ENCODE data around the gene CAMTA1.

CAMTA1 gene

DNA sequence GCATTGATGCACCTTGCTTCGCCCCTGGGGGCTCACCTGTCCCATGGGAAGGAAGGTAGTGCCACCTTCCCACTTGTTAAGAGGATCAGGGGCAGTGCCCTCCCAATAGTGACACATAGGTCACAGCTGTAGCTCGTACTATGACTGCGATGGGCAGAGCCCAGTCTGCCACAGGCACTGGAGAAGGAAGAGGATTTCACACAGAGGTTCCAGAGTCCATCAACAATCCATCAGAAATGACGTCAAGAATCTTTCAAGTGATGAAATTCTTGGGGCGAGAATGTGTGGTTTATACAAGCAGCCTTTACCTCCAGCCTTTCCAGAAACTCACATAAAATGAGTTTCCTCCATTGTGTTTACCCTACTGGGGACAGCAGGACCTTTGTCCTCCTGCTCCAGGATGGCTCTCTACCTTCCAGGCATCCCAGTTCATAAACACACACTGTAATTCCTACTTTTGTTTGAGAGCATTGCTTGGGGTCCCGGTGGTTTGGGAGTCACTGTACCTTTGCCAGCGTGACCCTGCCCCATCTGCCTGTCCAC, 725.2 kb downstream of the CAMTA1 start:
- no peak for DNase-seq

DNA sequence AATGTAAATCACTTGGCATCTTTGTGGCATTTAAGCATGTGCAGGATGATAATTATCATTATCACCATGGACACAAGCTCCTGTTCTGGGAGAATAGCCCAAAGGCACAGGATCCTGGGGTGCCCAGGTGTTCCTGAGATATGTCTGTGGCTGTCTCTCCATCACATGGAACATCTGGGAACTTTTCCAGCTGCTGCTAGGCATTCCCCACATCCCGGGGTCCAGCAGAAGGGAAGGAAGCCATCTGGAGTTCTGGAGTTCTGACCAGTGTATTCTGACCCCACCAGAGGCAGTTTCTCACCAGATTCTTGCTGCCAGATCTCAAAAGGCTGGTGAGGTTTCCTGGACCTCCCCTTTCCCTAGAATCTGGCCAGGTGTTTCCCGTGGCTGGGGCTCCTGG, 726.1 kb downstream of the CAMTA1 start:
- no peak for DNase-seq

DNA sequence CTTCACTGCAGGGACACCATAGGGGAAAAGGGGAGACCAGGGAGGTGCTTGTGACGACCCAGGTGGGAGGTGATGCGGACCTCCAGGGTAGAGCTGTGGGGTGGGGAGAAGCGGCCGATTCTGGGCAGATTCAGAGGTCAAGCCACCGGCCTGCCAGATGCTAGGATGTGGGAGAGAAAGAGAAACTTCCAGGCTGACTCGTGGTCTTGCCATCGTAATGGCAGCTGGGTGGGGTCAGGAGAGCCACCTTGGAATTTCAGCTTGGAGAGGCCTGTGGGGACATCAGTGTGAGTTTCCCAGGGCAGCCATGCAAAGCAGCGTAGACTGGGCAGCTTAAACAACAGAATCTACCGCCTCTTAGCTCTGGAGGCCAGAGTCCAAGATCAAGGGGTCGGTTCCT, 727.8 kb downstream of the CAMTA1 start:
- no peak for DNase-seq

DNA sequence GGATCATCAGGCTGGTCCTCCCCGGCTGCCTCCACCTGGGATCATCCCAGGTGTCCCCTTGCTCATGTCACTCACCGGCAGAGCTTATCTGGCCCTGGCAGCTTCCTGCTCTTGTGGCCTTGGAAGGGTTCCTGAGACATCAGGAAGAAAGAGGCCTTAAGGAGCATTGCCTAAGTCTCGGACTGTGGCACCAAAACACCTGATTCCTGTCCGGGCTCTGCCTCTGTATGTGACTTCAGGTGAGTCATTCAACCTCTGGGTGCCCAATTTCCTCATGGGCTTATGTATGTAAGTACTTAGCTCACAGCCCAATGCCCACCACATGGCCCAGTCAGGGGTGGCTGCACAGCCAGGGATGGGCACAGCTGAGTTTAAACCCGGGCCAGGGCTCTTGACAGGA, 729.9 kb downstream of the CAMTA1 start:
- DNase-seq, result no peak

DNA sequence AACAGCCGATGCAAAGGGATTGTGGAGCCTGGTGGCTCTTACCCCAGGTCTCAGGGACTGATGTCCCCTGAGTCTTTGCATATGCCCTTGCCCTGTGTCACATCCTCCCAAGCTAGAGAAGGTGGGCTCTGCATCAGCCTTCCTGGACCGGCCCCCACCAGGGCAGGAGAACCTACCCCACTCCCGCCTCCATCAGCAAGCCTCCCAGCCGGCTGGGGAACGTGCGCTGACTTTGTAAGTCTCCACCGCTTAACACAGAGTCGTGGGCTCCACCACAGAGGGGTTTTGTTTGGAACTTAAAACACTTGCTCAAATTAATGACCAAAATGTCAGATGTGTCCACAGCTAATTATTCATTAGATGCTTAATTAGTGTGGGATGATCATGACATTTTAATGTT, 730.6 kb downstream of the CAMTA1 start:
- DNase-seq, result no peak

DNA sequence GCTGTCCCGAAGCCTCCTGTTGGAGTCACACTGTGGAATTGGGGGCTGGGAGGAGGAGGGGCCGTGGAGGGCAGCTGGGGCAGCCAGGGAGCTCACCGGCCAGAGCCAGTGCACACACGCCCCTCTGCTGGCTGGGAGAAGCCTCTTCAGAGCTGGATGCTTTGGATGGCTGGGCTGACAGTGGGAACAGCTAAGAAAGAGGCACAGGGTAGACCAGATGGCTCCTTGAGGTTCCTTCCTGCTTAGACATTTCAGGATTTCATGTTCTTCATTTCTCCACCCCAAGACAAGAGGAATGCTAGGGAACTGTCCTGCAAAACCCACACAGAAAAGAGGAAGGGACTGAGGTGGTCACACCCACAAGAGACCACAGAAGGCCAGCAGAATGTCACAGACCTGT, 731.1 kb downstream of the CAMTA1 start:
- DNase-seq, result no peak

DNA sequence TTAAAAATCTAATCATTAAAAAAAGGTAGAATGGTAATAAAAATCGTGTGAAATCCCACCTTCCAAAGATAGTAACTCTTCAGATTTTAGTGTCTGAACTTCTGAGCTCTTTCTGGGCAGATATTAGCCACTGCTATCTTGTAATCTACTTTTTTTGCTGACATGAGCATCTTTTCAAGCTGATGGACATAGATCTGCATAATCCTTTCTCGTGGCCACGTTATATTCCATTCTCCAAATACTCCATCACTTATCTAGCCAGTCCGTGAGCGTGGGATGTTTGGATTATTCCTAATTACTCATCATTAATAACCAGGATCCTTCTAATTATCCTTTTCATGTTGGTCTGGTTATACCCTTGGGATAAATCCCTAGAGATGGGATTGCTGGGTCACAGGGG, 731.7 kb downstream of the CAMTA1 start:
- DNase-seq, result no peak

DNA sequence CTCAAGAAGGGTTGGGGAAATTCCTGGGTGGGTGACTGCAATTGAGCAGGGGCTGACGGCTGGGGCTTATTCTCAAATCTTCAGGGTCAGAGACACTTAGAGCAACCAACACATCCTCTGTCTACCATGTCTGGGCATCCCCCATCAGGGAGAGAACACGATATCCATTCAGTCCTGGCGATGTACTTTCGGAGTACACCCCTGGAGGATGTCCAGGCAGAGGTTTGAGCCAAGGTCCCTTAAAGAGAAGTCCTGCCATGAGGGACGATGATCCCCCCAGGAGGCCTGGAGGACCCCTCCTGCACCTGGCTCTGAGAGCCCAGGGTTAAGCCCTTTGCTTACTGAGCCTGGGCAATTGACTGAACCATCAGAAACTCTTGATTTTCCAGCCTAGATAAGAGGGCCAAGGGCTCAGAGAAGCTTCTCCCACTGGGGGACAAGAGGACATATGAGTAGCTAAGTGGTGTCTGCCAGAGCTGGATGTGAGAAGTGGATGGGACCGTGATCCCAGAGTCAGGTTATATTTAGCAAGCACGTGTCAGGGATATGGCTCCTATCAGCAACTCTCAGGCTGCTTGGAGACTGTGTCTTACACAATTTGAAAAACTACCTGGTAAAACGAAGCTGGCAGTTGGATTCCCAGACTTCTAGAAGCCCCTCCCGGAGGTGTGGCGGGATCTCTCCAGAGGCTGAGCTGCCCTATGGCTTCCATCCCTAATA, 732.5 kb downstream of the CAMTA1 start:
- DNase-seq, result no peak

DNA sequence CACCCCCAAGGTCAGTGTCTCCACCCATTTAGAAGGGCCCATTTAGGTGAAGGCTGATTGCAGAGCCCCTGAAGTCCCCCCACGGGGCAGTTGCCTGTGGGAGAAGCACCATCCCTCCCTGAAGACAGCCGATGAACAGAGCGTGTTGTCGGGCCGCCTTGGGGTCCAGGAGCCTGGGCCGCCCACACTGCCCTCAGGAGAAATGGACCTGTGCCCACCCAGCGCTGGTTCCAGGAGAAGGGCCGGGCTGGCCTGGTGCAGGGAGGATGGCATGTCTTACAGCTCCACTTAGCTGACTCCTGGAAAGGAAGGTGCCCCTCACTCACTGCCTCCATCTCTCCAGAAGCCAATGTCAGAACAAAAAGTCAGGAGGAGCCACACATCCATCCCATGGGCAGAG, 733.2 kb downstream of the CAMTA1 start:
- DNase-seq, result no peak

DNA sequence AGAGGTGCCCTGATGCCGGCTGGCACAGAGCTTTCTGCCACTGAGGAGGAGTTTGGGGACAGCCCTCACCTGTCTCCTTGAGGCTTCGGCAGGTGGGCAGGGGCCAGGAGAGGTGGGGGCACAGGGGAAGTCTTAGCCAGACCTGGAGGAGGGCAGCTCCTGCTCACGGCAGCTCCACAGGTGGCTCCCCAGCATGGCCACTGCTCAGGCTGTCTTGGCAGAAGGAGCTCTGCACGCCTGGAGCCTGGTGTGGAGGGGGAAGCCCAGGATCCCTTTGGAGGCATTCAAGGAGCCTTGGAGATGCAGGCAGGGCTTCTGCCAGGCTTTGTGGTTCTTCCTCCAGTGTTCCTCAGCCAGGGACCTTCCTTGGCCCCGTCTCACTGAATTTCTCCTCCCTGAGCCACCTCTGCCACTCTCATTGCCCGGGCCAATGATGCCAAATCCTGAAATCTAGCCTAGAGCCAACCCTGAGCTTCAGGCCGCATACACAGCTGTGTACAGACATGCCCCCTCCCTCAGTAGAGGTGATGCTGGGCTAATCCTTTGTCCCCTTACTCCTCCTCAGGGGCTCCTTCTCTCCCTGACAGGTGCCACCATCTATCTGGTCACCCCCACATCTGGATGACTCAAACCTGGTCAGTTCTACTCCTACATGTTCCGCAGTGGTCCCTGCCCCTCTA, 734.1 kb downstream of the CAMTA1 start:
- no peak for DNase-seq

DNA sequence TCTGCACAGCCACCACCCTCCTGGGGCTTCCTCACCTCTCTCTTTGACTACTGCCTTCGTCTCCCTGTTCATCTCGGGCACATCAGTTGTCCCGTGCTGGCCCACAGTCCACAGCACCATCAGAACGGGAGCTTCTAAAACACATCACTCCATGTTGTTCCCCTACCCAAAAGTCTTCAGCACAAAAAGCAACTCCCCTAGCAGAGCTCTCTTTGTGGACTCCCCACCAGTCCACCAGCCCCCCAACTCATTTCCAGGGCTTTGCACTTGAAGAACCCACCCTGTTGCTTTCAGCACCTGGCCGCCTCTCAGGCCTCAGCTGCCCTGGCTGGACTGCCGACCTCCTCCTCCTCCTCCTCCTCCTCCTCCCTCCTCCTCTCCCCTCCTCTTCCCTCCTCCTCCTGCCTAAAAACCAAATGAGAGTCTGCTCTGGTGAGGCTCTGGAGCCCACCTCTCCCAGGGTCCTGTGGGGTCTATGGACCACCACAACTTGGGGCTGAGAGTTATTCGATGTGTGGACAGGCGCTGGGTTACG, 734.7 kb downstream of the CAMTA1 start:
- DNase-seq, result no peak

DNA sequence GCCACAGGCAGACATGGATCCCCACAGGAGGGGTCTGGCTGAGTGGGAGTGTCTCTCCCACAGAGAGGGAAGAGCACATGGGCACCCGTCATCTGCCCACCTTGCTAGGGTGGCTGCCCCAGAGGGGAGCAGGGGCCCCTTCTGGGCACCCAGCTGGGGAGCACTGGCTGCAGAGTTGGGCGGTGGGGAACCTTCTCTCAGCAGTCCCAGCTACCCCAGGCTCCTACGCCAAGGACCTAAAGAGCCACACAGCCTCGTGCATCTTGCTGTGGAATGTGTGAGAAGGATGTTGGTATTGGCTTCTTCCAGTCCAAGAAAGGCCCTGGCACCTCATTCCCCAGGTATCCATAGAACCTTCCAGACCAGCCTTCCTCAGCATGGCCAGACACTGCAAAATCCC, 735.2 kb downstream of the CAMTA1 start:
- DNase-seq, result no peak

DNA sequence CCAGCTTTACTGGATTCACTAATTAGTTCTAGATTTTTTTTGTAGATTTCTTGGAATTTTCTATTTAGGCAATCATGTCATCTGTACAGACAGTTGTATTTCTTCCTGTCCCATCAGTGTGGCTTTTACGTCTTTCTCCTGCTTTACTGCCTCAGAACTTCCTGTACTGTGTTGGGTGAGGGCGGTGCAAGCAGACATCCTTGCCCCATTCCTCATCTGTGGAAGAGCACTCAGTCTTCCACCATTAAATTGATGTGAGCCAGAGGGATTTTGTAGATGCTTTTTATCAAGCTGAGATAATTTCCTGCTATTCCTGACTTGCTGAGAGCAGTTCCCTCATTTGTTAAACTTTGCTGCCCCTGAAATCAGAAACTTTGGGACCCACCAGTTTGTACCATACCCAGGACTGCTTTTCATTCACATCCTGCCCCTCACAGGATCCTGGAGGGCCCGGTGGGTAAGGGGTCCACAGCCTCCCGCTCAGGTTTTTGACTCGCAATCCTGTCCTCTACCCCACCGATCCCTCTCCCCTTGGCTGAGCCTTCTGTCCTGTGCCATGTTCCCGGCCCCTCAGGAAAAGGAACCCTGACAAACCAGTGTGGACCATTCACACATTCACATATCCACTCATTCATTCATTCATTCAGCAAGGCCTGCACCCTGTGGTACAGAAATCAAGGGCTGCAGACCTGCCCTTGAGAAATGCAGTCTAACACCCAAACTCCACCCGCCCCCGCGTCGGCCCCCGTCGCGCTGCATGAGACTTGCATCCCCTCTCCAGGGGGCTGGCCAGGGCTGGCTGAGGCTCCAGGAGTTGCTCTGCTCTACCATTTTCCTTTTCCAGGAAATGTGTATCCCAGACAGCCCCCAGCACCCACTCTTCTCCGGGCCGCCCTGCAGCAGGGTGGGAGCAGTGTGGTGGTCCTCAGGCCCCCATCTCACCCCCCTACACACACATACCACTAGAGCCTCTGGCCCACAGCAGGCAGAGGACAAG, 739.4 kb downstream of the CAMTA1 start:
- DNase-seq, result no peak

DNA sequence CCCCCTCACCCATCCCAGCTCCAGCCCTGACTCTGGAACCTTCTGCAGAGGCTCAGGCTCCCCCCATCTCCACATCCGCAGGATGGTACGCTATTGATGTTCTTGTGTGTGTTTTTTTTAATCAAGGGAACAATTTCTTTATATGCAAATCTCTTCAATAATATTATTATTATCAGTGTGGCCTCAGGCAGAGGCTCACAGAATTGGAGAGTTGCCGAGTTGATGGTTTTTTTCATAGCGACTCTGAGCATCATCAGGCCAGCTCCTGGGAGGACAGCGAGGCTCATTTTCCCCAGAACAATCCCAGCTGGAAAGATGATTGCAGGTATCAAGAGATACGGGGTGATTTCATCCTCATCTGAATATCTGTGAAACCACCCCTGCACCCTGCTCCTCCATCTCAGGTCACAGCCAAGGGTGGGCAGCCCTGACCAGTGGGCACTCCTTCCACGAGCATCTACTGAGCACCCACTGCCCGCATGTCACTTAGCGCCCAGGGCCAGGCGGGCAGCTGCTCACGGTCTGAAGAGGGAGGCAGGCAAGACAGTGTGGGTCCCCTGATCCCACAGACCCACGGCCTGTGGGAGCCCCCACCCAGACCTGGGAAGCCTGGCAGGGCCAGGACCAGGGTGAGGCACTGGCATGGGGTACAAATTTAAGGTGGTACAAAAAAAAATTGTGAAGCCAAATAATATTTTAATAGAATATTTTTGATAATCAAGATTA, 740.2 kb downstream of the CAMTA1 start:
- DNase-seq, result no peak

DNA sequence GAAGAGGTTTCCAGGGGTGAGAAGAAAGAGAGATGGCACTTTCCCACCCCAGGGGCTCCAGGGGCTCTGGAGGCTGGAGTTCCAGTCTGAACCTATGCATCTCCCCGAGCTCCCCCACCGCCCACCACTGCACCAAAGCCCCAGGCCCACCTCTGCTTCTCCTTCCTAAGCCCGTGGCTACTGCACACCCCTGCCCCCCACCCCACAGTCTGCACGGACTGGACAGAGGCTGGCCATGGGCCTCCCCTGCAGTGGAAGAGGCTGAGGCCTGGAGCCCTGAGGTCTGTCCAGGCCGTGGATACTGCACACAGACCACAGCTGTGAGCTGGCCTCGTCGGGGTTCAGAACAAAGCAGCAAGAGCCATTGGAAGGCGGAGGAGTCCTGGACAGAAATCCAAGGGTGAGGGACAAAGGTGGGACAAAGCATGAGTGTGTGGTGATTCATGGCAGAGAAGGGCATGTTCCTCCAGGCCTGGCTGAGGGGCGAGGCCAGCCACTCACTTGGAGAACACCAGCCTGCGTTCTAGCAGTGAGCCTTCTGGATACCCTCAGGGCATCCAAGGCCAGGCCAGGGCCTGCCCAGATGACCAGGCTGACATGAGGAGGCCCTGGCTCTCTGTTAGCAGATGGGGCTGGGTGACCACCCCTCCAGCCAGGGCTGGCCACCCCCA, 741.1 kb downstream of the CAMTA1 start:
- DNase-seq, result no peak

DNA sequence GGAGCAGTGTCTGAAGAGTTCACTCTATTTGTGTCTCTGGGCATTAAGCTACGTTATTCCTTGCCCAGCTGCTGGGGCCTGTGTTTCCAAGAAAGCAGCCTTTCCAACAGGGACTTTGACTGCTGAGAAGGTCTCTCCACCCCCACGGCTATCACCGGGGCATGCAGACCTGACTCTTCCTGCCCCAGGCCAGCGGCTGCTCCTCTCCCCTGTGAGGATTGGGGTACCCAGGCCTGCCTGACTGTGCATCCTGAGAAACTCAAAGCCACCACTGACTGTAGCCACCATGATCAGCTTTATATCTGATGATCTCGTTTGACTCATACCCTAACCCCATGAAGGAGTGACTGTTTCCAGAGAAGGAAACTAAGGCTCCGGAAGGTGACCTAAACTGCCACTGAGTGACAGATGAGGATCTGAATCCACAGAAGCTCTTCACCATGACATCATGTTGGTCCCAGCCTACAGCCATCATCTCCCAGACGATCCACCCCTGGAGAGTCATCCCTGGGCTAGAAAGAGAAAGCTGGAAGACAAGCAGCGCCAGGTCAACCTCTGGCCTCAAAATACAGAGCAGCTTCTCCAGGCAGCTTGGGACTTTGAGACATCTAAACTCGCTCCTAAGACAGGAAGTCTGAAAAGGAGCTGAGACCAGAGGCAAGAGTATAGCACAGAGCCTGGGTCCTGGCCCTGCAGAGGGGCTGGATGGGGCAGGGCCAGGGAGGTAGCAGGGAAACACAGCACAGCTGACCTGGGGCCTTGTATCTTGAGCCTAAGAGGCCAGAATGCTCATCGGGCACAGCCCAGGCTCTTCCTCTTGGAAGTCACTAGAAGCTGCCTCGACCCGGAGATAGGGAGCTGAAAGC, 741.8 kb downstream of the CAMTA1 start:
- DNase-seq, result no peak

DNA sequence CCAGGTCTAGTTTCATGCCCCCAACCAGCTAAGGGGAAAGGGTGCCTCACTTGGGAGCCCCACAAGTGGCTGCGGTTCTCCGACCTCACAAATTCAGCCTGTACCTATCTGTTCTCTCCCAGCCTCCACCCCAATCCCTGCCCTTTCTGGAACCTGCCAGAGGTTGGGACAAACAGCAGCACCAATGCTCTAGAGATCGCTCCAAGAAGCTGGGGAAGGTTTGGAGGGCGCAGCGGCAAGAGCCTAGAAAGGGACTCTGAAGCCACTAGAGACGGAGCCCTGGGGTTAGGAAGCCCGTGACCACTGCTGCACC, 742.4 kb downstream of the CAMTA1 start:
- no peak for DNase-seq

DNA sequence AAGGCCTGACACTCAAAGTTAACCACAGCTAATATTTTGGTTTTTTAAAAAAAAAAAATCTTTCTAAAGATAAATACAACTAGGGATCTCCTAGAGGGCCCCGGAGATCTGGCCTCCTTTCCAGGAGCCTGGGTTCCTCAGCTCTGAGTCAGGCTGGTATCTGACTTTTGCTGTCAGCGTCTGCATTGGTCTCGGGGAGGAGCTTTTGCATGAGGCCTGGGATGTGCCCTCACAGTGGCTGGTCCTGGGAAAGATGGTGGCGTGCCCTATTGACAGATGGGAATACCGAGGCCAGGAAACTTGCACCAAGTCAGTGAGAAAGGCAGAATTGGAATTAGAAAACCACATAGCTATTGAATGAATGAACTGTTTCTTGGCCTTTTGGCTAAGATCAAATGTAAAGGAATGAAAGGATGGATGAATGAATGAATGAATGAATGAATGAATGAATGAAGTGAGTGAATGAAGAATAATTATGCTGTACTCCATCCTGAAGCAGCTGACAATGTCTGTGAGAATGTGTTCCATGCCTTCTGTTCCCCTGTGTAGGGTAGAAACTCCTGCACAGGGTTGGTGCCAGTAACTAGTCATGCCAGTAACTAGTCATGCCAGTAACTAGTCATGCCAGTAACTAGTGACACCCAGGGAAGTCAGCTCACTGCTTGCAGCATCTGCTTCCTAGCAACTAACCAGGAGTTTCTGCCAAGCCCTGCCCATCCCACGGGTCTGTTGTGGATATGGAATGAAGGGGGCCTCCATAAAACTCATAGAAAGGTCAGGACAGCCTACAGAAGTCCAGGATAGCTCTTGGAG, 743.3 kb downstream of the CAMTA1 start:
- DNase-seq, result no peak

DNA sequence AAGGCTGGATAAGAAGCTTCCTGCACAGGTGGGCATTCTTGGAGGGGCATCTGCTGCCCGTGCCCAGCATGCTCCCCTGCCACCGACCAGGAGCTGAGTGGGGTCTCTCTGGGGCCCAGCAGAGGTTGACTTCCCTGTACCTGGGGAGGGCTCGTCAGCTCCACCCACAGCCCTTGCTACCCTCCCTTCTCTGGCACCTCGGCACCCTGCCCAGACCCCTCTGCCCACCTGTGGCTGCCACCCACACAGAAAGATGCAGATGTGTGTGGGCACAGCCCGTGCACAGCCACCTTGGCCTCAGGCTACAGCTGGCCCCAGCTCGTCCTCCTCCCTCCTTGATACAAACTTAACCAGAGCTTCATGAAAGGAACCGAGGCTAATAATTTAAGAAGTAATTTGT, 744.7 kb downstream of the CAMTA1 start:
- no peak for DNase-seq
